Testis (tissue), 2 donors: ENCODE results near the gene COIL.

Source experiments
- CTCF ChIP-seq, 3 experiments: fragments of 450-650 bp in 2 of 3; fragments of 200-600 bp in 1 of 3; sonication (generic) in 1 of 3; IDR thresholded peaks; one replicate each; pipeline ENCODE4 v1.5.1; 2016 to 2019; ENCODE audit warnings: antibody characterized with exemption in 3 of 3, mild to moderate bottlenecking in 2 of 3, moderate library complexity in 1 of 3
- POLR2A ChIP-seq: fragments of 450-650 bp; IDR thresholded peaks from one replicate; pipeline ENCODE4 v1.6.1; 2017; ENCODE audit warnings: antibody characterized with exemption, mild to moderate bottlenecking, moderate library complexity

- TF ChIP-seq CTCF (IDR thresholded peaks at IDR 0.05): no peak
- TF ChIP-seq POLR2A: no peak
Observed at GRCh38 chr17:57006040-57006439, 45.2 kb upstream of the COIL start.
